NOMO-1 (cell line): ENCODE results near the gene MRPL23.
"Not testable (repeated sequence)": the region's sequence is repeated elsewhere in the genome, so short reads cannot be mapped to it uniquely, and the experiment has no call there.

Experiments
- DNase-seq, 2 experiments: peaks; one replicate each; lab custom pipeline; 2025; ENCODE audit not compliant: unreplicated experiment in 2 of 2; lab: John Stamatoyannopoulos, UW

MRPL23 gene

DNA sequence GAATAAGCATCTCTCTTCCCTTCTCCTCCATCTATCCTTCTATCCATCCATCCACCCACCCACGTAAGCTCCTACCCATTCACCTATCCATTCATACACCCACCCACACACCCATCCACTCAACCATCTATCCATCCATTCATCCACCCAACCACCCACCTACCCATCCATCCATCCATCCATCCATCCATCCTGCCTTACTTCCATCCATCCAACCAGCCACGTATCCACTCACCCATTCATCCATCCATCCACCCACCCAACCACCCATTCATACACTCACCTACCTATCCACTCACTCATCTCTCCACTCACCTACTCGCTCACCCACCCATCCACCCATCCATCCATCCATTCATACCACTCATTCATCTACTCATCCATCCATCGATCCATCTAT lies 14.5 kb upstream of the MRPL23 start:
- no peak for DNase-seq

DNA sequence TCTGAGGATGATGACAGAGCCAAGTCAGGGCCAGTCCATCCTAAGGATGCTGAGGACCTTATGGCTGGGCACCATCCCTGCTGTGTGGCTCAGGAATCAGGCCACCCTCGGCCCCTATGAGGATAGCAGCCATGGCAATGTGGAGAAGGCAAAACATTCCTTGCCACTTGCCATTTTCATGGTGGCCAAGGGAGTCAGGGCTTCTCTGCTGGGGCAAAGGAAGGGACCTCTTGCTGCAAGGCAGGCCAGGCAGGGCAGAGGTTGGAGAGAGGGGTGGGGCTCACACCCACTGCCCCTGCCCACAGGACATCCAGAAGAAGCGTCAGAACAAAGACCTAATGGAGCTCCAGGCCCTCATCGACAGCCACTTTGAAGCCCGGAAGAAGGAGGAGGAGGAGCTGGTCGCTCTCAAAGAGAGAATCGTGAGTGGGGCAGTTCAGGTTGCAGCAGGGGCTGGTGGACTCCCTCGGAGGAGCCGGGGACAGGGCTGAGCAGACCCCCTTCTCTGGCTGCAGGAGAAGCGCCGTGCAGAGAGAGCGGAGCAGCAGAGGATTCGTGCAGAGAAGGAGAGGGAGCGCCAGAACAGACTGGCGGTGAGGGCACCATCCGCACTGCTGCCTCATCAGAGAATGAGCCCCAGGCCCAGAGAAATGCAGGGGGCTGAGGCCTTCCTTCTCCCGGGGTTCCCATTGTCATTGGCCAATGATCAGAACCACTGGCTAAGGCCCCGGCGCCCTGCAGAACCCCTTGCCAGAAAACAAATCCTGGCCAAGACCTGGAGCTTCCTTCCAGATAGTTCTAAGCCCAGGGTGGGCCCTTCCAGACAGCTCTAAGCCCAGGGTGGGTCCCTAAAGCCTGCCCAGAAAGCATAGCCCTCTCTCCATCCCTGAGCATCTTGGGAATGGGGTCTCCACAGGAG lies 13.5 kb upstream of the MRPL23 start:
- no peak for DNase-seq

DNA sequence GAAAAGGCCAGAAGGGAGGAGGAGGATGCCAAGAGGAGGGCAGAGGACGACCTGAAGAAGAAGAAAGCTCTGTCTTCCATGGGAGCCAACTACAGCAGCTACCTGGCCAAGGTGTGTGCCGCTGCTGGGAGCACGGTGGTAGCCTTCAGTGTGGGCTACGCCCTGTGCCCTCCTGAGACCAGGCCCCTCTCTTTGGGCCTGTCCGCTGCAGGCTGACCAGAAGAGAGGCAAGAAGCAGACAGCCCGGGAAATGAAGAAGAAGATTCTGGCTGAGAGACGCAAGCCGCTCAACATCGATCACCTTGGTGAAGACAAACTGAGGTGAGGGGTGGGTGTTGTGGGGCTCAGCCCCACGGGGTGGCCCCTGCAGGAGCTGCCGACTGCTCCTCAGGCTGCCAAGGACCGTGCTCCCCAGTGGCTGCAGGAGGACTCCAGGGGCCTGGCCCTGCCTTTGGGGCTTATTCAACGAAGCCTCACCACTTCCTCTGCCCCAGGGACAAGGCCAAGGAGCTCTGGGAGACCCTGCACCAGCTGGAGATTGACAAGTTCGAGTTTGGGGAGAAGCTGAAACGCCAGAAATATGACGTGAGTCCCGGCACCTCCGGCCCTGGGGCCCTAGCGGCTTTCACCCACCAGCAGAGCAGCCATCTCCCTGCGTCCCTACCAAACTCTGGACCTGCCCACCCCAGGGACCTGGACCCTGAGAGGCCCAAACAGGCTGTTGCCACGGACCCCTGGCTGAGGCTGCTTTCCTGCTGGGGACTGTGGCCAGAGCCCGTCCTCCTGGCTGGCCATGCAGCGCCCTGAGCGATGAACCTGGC lies 12.6 kb upstream of the MRPL23 start:
- no peak for DNase-seq

DNA sequence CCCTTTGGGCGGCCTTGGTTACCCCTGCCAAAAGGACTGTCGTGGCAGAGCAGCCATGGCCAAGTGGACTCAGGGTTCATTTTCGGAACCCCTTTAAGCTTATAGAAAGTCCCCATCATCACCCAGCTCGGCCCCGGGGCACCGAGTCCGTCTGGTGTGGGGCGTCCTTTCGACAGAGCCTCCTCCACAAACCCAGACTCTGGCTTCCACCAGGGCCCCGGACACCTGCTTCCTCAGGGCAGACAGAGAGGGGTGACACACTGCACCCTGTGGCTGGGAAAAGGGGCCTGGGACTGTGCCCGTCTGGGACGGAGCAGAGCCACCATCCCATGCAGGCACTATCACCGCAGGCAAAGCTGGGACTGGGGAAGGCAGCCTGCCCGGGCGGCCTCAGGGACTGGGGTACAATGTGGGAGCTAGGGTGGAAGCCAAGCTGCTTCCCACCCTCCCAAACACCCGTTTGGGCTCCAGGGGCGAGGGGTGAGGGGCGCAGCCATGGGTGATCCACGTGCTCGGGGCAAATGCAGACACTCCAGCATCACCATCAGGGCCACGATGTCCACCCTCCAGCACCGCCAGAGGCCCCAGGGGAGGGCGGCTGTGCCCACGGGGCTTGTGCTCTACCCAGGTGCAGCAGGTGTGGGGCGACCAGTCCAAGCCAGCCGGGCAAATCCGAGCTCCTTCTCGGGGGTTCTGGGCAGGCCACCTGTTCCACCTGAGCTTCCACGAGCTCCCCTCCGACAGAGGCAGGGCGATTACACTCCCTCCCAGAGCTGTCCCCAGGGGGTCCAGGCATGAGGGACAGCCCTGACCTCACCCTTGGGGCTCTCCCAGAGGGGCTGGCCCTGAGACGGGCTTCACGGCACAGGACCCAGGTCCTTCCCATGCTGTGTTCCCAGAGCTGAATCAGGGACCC lies 11.7 kb upstream of the MRPL23 start:
- no peak for DNase-seq

DNA sequence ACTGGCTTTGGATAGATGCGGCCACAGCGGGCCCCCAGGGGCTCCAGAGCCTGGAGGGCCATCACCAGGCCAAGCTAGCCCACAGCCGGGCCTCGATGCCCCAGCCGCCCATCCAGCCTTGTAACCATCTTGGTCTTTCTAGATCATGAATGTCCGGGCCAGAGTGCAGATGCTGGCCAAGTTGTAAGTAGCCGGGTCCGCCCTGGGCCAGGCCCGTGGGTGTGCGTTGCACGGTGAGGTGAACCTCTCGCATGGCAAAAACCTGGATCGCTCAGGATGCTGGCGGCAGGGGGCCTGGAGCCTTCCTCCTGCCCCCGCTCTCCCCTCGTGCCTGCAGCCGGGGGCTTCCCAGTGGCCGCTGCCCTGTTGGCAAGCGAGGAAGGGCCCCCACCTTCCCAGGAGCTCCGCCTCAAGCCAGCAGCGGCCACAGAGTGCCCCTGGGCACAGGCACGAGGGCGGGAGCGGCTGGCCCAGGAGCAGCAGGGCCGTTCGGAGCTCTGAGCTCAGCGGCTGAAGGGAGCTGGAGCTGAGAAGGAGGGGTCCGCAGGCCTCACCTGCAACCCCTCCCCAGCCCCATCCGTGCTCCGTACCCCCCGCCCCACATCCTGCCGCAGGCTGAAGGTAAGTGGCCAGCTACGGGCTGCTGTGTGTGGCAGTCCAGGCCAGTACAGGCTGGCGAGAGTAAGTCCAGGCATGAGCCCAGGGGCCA lies 10.9 kb upstream of the MRPL23 start:
- DNase-seq: no peak

DNA sequence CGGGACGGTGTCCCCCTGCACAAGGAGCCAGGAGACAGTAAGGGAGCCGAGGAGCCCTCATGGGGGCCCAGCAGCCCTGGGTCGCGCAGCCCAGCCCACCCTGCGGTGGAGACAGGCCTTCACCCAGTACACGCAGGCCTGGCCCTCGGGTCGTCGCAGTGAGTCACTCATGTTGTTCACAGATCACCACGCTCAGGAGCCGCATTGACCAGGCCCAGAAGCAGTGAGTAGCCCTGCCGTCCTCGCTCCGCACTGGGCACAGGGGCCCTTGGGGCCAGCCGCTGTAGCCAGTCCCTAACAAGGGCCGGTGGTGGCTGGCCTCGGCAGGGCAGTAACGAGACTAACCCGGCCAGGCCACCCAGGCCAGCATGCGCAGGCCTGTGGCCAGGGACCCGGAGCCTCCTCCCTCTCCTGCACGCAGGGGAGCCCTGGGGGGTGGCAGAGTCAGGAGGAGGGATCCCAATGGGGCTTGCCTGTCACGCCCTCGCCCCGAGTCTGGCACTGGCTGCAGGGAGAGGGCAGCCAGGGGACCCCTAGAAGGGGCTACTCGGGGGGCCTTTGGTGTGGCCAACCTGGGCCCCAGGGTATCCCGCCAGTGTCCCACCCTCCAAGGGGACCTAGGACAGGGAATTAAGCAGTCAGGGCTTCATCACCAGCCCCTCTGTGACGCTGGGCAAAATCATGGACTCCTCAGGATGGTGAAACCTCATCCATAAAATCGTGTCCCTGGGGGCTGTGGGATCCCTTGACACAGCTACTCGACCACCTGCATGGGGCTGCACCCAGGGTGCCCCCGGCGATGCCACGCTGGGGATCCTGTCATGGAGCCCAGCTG lies 10.1 kb upstream of the MRPL23 start:
- no peak for DNase-seq

DNA sequence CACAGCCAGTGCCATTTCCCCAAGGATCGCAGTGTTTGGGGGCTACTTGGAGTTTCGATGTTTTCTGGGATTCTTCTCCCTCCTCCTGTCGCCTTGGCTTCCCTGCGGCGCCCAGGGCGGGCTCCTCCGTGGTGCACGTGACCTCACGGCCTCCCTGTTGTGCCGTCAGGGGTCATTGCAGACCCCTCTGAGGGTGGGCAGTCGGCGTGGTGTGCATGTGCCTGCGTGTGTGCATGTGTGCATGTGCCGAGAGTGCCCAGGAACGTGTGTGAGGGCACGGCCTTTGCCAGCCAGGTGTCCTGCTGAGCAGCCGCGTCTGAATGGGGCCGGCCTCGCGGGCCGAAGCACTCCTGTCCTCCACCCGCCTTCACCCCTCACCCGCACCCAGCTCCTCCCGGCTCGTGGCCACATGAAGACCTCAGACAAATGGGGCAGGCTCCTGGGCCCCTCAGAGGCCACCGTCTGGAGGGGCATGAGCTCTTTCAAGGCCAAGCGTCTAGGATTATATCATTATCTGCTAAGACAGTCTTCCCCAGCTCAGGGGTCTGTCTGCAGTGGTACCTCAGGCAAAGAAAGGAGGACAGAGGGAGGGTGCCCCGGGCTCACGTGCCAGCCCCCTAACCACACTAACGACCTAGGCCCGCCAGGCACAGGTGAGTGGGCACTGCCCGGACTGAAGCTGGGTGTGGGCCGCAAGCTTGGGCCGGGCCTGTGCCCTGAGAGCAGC lies 9.4 kb upstream of the MRPL23 start:
- DNase-seq: no peak

DNA sequence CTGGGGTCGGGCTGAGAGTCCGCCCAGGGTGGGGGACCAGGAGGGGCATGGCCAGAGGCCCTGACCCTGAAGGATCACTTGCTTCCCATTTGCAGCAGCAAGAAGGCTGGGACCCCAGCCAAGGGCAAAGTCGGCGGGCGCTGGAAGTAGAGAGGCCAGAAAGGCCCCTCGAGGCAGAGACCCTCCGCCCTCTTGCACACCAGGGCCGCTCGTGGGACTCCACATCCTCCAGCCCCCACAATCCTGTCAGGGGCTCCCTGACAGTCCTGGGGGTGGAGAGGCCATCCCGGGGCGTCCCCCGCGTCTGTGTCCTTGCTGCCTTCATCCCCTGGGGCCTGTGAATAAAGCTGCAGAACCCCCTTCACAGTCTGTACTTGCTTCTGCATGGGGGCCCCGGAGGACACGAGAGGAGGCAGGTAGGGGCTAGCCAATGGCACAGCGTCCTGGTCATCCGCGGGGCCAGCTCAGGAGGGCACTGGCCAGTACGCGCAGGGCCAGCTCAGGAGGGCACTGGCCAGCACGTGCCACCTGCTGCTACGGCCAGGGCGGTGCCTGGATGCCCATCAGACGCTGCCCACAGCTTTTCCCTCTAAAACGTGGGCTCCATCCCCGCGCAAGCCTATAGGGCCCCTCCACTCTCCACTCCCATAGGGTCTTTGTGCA lies 8.7 kb upstream of the MRPL23 start:
- no peak for DNase-seq

DNA sequence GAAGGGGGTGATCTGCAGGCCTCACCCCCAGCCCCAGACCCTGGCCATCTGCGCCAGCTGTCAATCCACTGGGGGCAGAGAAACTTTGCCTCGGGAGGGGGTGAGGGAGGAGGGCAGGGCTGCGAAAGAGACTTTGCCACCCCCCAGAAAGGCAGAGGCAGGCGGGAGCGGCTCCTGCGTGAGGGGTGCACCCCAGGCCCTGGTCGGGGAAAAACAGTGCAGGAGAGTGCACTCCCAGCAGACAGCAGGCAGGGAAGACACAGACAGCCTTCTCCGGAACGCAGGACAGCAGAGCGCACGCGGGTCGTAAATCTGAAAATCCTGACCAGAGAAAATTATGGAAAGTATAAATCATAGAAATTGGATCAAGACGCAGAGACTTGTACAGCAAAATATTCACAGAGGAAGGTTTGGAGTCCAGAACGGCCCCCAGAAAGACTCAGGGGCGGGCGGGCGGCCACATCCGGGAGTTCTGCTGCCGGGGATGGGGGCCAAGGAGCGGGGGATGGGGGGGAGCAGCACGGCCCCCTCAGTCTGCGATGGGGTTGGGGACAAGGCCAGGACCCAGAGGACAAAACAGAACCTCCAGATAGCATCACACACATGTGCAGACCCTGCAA lies 8.0 kb upstream of the MRPL23 start:
- DNase-seq: peak in 1 of 2 experiments; percentile 11

DNA sequence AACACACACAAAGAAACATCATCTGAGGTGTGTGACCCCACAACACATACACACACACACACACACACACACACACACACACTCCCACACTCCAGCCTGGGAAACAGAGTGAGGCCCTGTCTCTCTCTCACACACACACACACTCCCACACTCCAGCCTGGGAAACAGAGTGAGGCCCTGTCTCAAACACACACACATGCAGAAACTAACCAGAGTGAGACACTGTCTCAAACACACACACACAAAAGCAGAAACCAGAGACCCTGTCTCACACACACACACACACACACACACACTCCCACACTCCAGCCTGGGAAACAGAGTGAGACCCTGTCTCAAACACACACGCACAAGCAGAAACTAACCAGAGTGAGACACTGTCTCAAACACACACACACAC lies 7.3 kb upstream of the MRPL23 start:
- DNase-seq: not testable (repeated sequence)

DNA sequence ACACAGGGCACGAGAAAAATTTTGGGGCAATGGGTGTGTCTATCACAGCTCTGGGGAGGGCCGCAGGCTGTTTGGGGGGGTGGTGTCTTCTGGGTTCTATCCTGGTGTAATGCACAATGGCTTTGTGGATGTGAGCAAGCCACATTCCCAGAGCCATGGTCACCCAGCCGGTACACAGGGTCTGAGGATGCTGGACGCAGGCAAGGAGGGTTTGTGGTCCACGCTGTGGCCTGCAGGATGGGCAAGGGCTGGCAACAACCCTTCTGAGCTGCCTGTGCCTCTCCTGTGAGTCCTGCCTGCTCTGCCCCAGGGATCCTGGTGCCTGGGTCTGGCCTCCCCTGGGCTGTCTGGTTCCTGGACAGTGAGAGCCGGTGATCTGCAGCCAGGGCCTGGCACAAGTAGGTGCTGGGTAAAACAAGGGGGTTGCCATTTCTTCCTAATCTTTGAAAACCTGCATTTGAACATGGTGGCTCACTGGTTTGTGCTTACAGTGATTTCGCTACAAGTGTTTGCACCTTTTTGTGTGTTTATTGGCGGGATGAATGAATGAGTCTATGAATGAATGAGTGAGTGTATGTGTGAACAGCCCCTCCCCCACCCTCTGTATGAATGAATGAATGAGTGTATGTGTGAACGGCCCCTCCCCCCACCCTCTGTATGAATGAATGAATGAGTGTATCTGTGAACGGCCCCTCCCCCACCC lies 4.4 kb upstream of the MRPL23 start:
- DNase-seq: no peak

DNA sequence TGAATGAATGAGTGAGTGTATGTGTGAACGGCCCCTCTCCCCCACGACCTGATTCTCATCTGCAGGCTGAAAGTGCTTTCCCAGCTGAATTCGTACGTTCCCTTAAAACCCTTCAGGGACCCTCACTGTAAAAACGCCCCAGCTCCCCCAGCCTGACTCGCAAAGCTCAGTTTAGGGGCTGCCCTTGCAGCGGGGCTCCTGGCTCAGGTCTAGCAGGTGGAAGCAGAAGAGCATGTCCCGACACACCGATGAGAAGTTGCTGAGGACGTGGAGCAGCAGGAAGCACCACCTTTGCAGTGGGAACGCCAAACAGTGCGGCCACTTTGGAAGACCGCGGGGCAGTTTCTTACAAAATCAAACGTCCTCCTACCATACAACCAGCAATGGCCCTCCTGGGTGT lies 3.6 kb upstream of the MRPL23 start:
- DNase-seq: no peak

DNA sequence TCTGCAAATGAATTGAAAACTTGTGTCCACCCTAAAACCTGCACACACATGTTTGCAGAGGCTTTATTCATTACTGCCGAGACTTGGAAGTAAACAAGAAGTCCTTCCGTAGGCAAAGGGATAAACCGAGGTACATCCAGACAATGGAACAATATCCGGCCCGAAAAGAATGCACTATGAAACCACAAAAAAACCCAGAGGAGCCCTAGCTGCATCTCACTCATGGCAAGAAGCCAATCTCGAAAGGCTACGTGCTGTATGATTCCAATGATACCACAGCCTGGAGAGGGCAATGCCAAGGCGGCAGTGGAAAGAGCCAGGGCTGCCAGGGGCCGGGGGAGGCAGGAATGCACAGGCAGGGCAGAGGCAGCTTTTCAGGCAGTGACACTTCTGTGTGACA lies 3.2 kb upstream of the MRPL23 start:
- no peak for DNase-seq

DNA sequence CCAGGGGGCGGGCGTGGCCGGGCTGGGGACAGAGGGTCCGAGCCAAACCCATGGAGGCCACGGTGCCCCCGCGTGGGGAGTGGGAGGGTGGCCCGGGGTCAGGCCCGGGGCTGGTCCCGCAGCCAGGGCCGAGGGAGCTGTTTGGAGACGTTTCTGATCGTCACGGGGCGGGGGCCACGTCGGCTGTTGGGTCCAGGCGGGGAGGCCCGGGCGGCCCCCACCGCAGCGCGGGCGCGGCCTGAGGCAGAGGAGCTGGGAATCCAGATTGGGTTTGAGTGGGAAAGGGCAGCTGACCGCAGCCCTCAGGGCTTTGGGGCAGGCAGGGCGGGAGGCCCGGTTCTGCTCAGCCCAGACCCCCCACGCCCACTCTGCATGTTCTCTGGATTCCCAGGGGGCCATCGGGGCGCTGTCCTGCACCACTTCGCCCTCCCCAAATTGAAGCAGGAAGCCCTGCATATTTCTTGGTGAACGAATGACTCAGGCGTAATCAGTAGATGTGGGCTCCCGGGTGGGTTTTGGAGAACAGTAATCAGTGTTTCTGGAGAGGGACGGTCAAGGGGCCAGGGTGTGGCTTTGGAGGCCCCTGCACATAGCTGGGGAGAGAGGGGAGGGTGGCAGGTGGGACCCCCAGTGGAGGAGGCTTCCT lies 583 bp downstream of the MRPL23 start:
- DNase-seq: no peak

DNA sequence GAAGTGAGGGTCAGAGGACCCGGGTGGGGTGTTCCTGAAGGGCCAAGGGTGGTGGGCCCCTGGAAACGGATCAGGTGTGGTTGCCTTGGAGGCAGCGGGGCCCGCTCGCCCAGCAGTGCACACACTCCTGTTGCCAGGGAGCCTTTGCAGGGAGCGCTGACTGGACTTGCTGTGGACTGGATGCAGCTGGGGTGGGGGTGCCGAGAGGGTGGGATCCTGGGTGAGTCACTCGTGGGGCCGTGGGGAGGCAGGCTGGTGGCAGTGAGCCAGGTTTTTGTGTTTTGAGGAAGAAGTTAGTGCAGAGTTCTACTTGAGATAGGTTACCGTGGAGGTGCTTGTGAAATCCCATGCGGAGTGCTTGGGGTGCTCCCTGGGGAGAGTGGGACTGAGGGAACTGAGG lies 1.3 kb downstream of the MRPL23 start:
- no peak for DNase-seq

DNA sequence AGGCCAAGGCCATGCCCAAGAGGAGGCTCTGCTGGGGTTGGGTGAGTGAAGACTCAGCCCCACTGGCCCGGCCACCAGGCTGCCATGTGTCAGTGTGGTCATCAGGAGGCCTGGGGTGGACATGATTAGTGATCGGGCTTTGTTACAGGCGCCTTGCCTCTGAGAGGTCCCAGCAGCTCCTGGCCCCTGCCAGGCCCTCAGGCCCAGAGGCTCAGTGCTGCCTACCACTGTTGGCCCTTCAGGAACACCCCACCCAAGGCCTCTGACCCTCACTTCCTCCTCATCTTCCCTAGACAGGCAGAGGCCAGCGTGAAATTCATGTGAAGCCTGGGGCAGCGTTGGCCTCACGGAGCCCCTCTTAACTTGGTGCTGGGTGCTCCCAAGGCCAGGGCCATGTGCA lies 2.2 kb downstream of the MRPL23 start:
- DNase-seq: no peak

DNA sequence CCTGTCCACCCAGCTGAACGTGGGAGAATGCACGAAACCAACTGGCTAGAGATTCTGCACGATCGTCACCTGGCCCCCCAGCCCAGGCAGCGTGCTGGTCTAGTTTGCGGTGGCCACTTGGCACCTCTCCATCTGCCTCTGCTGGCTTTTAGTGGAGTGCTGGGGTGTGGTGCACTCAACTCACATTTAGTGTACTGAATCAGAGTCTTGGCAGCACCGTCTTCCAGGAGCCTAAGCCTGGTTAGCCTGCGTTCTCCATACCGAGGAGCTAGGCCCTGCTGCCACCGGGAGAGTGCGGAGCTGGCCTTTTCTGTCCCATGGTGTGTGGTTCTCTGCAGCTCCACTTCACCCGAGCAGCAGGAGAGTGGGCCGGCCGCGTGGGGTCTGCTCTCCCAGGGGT lies 2.8 kb downstream of the MRPL23 start:
- no peak for DNase-seq
